Activated T-cell treated with anti-CD3 and anti-CD28 coated beads, Interleukin-2, amount 50 U/mL, for 1 hour (primary cell): ENCODE measurements around the gene LIPJ.

ENCODE experiments used
- DNase-seq: peaks from one replicate; pipeline ENCODE4 v3.0.0-alpha.2; 2020

LIPJ gene, protein sequence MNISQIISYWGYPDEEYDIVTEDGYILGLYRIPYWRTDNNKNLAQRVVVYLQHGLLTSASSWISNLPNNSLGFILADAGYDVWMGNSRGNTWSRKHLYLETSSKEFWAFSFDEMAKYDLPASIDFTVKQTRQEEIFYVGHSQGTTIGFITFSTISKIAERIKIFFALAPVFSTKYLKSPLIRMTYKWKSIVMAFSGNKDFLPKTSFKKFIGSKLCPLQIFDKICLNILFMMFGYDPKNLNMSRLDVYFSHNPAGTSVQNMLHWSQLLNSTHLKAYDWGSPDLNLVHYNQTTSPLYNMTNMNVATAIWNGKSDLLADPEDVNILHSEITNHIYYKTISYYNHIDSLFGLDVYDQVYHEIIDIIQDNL

GRCh38 chr10:88586462-88586861 is at the start of gene LIPJ:
TSS of gene LIPJ (plus strand) at chr10:88586762. CDS start at chr10:88590688, 3,926 bp downstream.
- no peak for DNase-seq

DNA sequence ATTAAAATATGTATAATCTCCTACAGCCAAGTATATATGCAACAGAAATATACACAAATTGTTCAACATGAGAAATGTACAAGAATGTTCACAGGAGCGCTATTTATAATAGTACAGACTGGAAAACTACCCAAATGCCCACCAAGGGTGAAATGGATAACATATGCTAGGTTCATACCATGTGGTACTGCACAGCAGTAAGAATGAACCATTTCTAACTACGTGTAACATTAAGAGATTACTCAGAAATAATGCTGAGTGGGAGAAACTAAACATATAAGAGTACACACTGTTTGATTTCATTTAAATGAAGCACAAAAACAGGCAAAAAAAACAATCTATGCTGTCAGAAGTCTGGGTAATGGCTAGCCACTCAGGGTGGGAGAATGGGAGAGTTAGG is 49.2 kb upstream of the LIPJ start:
- DNase-seq = no peak

- no peak for DNase-seq
Measured at GRCh38 chr10:88538048-88538447, 48.5 kb upstream of the LIPJ start.

GRCh38 chr10:88540351-88540750 is 46.2 kb upstream of the LIPJ start:
- DNase-seq = no peak

DNA sequence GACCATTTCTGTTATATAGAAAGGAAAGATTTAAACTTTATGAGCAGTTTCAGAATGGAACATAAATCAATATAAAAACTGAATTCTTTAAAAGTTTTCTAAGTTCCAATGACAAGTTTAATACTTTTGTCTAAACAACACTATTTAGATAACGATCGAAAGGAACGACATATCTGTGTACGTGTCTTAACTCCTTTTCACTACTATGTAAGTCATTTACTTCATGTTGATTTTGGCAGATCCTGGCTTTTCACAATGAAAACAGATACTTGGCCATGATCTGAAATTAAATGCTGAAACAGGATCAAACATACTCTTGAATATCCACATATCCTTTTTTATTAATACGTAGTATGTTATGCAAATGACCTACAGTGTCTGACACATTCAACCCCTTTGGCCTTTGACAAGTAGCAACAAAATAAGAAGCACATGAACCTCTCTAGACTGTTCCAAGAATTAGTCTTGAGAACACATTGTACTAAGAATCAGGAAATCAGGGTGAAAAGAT is 45.4 kb upstream of the LIPJ start:
- DNase-seq = no peak

DNA sequence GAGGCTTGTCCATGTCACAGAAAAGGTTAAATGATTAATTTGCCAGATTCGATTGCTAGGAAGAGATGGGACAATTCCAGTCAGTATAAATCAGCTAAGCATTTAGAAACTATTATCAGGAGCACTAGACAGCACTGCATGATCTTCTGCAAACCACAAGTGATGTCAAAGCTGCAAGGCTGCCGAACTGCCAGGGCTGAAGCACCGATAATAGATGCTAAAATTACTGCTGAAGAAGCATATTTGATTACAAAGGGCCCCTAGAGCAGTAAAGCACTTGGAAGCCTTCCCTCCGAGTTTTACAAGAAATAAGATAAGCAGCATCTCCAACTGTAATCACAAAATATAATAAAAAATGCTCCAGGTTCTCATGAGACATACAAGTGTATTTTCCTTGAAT is 44.0 kb upstream of the LIPJ start:
- DNase-seq = no peak

- no peak for DNase-seq
Measured at GRCh38 chr10:88544140-88544870, 42.3 kb upstream of the LIPJ start.

DNA sequence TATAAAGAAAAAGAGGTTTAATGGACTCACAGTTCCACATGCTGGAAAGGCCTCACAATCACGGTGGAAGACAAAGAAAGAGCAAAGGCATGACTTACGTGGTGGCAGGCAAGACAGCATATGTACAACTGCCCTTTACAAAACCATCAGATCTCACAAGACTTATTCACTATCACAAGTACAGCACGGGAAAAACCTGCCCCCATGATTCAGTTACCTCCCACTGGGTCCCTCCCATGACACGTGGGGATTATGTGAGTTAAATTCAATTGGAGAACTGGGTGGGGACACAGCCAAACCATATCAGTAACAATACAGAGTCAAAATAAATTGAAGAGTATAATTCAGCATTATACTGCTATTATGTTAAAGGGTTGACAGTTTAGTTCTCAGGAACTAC is 41.2 kb upstream of the LIPJ start:
- no peak for DNase-seq

- DNase-seq = no peak
Measured at GRCh38 chr10:88546497-88546896, 40.1 kb upstream of the LIPJ start.

DNA sequence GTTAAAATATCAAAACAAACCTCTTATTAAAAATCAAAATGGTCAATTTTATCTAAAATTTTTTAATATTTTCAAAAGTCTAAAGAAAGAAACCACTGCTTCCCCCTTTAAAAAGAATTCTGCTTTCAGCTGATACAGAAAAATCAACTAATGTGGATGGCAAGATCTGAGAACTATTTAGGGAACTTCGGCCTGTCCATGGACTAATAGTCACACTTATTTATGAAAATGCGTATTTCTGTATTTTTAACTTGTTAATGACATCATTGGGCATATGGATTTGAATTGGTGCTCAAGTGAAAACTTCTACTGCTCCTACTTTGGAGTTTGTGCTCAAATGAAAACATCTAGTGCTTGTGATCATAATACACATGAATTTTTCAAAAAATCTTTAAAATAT is 35.3 kb upstream of the LIPJ start:
- no peak for DNase-seq

DNA sequence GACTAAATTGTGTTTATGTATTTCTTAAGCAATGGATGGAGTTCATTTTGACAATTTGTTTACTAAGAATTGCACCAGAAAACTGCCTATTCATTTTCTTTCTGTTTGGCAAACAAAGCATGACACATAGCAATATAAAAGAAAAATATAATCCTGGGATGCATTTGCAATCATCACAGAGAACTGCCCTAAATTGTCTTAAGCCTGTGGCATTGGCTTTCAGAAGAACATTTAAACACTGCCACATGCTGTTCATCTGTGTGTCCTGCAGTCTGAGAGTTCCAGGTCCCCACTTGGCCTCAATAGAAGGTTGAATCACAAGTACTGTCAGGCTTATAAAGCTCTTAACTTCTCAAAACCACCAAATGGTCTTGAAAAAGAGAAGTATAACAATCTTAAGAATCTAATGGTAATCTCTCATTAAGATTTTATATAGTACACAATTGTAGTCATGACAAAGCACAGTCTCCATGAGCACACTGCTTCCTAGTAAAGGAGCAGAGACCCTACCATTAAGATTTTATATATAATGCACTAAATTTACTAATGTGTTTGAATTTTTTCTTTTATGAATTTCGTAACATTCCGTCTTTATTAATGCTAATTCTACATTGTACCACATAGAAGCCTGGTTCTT is 33.3 kb upstream of the LIPJ start:
- peak; percentile 19 for DNase-seq

DNA sequence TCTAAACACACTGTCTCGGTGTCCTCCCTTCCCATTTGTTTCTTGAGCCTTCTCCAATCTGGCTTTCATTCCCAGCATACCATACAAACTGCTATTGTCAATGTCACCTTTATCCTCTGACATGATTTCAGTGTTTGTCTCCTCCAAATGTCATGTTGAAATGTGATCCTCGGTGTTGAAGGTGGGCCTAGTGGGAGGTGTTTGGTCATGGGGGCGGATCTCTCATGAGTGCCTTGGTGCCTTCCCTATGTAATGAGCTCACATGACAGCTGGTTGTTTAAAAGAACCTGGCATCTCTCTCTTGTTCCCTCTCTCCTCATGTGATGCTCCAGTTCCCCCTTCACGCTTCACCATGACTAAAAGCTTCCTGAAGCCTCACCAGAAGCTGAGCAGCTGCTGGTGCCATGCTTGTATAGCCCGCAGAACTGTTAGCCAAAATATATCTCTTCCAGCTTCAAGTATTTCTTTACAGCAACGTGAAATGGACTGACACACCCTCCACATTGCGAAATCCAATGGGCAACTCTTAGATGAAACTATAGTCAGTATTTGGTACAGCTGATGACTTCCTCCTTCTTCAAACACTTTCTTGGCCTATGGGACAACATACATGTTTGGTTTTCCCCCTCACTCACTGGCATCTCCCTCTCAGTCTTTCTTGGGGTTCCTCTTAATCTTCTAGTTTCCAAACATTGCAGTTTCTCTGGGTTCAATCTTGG is 31.2 kb upstream of the LIPJ start:
- no peak for DNase-seq

DNA sequence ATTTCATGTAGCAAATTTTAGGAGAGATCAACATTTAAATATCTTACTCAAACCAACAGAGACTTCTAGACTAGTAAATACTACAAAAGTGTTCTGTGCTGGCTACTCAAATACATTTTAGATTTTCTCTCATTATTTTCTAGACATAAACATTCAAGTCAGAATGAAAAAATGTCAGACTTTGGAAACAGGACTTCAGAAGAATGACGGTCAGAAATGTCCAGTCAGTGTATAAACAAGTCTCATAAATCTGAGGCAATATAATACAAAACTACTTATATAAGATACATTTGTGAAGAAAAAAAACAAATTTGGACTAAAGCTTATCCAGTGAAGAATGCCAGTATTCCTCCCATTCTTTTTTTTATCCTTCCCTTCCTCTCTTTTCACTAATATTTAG is 29.3 kb upstream of the LIPJ start:
- DNase-seq = no peak

DNA sequence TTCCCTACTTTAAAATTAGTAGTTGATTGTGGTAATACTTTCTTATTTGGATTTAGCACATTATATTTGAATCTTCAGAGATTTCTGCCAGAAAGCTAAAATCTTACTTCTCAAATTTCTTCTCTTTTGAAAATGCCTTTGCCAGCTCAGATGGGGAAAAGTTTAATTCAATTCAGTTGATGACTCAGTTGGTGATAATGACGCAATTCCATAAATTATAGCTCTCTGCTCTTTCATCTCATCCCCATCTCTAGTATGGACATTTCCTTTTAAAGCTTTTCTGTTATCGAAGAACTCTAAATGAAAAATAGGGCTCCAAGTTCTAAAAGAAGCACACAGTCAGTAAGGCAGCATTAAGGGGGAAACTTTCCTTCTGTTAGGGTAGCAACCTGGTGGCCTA is 28.9 kb upstream of the LIPJ start:
- no peak for DNase-seq

GRCh38 chr10:88562152-88562551 is 24.4 kb upstream of the LIPJ start:
- DNase-seq = no peak

DNA sequence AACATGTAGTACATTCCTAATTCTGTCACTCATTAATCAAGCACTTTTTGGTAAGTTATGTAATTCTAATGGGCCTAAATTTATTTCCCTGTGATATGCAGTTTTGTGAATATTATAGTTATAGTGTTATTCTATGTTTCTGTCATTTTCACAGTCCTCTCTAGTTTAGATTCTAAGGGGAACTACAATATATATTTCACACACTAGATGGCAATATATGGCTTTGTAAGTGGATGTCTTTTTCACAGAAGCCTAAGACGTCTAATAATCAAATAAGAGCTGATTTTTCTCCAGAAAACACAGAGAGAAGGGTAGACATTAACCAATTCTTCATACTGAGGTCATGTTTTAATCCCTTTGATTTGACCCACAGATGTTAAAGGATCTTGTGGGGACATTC is 21.5 kb upstream of the LIPJ start:
- DNase-seq = no peak

GRCh38 chr10:88582411-88582805 is 4.2 kb upstream of the LIPJ start:
- no peak for DNase-seq

GRCh38 chr10:88582806-88583583 is 3.6 kb upstream of the LIPJ start, which contains the start of gene RNLS:
TSS of gene RNLS (minus strand) at chr10:88583318.
- peak; percentile 70 for DNase-seq

DNA sequence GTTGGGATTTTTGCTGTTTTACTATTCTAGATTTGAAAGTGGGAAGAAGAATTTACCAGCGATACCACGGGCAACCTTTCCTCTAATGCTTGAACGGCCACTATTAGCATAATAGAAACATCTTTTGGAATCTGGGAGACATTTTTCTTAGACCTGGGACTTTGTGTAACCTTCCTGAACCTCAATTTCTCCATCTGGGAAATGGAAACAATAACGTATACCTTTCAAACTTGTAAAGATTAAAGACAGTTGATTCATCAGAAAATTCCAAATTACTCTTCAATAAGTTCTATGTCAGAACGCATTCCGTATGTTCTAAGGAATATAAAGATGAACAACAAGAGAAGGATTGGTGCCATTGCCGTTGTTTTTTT is 3.0 kb upstream of the LIPJ start:
- DNase-seq = no peak

GRCh38 chr10:88592381-88592780 is 5.8 kb downstream of the LIPJ start:
- DNase-seq = no peak

GRCh38 chr10:88592906-88593305 is 6.3 kb downstream of the LIPJ start:
- no peak for DNase-seq

DNA sequence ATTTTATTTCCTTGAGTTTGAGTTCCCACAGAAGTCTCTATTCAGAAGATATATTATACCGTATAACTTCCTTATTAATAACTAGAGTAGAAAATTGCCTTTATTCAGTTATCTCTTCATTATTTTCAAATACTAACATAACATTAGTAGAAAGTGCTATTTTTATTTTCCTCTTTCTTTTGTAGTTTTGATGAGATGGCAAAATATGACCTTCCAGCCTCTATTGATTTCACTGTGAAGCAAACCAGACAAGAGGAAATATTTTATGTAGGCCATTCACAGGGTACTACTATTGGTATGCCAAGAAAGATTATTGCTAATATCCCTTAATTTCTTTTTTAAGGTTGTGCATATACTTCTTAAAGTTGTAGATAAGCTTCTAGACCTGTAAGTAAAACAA is 7.9 kb downstream of the LIPJ start:
- DNase-seq = no peak
